GM23338 (cell line): ENCODE measurements around the gene ENPP7.

ENCODE experiments used
- CREB1 ChIP-seq: fragments of 250-450 bp; sonication (Bioruptor Pico); IDR thresholded peaks from 2 replicates; pipeline ENCODE4 v1.5.0; 2020; ENCODE audit warnings: low read depth, mild to moderate bottlenecking, moderate library complexity
- CTCF ChIP-seq, 2 experiments: fragments of 200-600 bp in 1 of 2; sonication (generic) in 1 of 2; conservative IDR thresholded peaks; 2 replicates each; pipeline versions ENCODE4 v1.5.1 to v1.6.1; 2016 to 2017; ENCODE audit warnings: antibody characterized with exemption in 2 of 2, low read depth in 2 of 2, mild to moderate bottlenecking in 2 of 2, moderate library complexity in 1 of 2
- ETS1 ChIP-seq: IDR thresholded peaks from 2 replicates; pipeline ENCODE4 v1.6.1; 2016; ENCODE audit warnings: antibody characterized with exemption
- EZH2 ChIP-seq: fragments of 200-600 bp; sonication (generic); IDR thresholded peaks from one replicate; pipeline ENCODE4 v1.8.0; 2017; ENCODE audit warnings: antibody characterized with exemption, mild to moderate bottlenecking, low read depth; ENCODE audit not compliant: unreplicated experiment
- EZH2phosphoT487 ChIP-seq: fragments of 200-600 bp; sonication (generic); IDR thresholded peaks from one replicate; pipeline ENCODE4 v1.8.1; 2018; ENCODE audit warnings: antibody characterized with exemption; ENCODE audit not compliant: unreplicated experiment
- POLR2AphosphoS5 ChIP-seq: IDR thresholded peaks from 2 replicates; pipeline ENCODE4 v1.6.1; 2016; ENCODE audit warnings: antibody characterized with exemption, low read depth
- REST ChIP-seq: IDR thresholded peaks from one replicate; pipeline ENCODE4 v1.6.1; 2018; ENCODE audit warnings: antibody characterized with exemption; ENCODE audit not compliant: unreplicated experiment
- STAT1 ChIP-seq: IDR thresholded peaks from one replicate; pipeline ENCODE4 v1.6.1; 2016; ENCODE audit warnings: antibody characterized with exemption; ENCODE audit not compliant: unreplicated experiment

GRCh38 chr17:79684132-79684985, 46.4 kb upstream of the ENPP7 start:
- TF ChIP-seq CTCF (conservative IDR thresholded peaks at IDR 0.05; ENCODE audit: low read depth in 2 of 2) (no peak), POLR2AphosphoS5 (no peak), REST (no peak), EZH2 (no peak), ETS1 (no peak), EZH2phosphoT487 (no peak), STAT1 (no peak), CREB1 (CRISPR knock-in tag) (no peak)
